PC-9 (cell line): ENCODE results near the gene TOR1A.

Source experiments
- EZH2 ChIP-seq: fragments of 200-600 bp; sonication (generic); IDR thresholded peaks from 2 replicates; pipeline ENCODE4 v1.8.0; 2017; ENCODE audit warnings: antibody characterized with exemption, low read depth
- TF ChIP-seq, protein P1 (sequence below): fragments of 200-600 bp; sonication (generic); conservative IDR thresholded peaks from 2 replicates; pipeline ENCODE4 v1.6.1; 2017; ENCODE audit warnings: mixed run types, antibody characterized with exemption, mild to moderate bottlenecking, moderate library complexity

GRCh38 chr9:129845373-129845772 lies 21.4 kb upstream of the TOR1A start:
- TF ChIP-seq EZH2: no peak
- TF ChIP-seq, protein P1, sequence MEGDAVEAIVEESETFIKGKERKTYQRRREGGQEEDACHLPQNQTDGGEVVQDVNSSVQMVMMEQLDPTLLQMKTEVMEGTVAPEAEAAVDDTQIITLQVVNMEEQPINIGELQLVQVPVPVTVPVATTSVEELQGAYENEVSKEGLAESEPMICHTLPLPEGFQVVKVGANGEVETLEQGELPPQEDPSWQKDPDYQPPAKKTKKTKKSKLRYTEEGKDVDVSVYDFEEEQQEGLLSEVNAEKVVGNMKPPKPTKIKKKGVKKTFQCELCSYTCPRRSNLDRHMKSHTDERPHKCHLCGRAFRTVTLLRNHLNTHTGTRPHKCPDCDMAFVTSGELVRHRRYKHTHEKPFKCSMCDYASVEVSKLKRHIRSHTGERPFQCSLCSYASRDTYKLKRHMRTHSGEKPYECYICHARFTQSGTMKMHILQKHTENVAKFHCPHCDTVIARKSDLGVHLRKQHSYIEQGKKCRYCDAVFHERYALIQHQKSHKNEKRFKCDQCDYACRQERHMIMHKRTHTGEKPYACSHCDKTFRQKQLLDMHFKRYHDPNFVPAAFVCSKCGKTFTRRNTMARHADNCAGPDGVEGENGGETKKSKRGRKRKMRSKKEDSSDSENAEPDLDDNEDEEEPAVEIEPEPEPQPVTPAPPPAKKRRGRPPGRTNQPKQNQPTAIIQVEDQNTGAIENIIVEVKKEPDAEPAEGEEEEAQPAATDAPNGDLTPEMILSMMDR: no peak
